HL-60 (cell line): ENCODE data around the gene AQP7.

Source experiments
- DNase-seq, 2 experiments: peaks; one replicate each; pipeline ENCODE4 v3.0.0-alpha.2; 2010 to 2020; ENCODE audit warnings: low read depth in 1 of 2, low spot score in 1 of 2
- H3K27ac ChIP-seq: fragments of 250-450 bp; sonication (Bioruptor Pico); replicated peaks from 2 replicates; pipeline ENCODE4 v1.5.1; 2020; ENCODE audit warnings: mild to moderate bottlenecking, moderate library complexity
- H3K27me3 ChIP-seq: fragments of 250-450 bp; sonication (Bioruptor Pico); 2 replicates; pipeline ENCODE4 v1.5.1; 2021; ENCODE audit warnings: mild to moderate bottlenecking, moderate library complexity; ENCODE audit not compliant: insufficient read depth, poor library complexity, severe bottlenecking
- H3K4me3 ChIP-seq: replicated peaks from 2 replicates; pipeline ENCODE4 v1.5.1; 2011; ENCODE audit warnings: mild to moderate bottlenecking, control low read depth, low read length; ENCODE audit not compliant: insufficient read depth
- GABPA ChIP-seq: IDR thresholded peaks from 2 replicates; pipeline ENCODE4 v1.6.1; 2012; ENCODE audit warnings: low read depth
- POLR2AphosphoS5 ChIP-seq: IDR thresholded peaks from 2 replicates; pipeline ENCODE4 v1.6.1; 2012; ENCODE audit warnings: low read depth
- SPI1 ChIP-seq: IDR thresholded peaks from 2 replicates; pipeline ENCODE4 v1.6.1; 2012; ENCODE audit warnings: low read depth, mild to moderate bottlenecking, borderline replicate concordance
- TF ChIP-seq, protein P1 (sequence below): IDR thresholded peaks from 2 replicates; pipeline ENCODE4 v1.6.1; 2012; ENCODE audit warnings: low read depth; ENCODE audit not compliant: insufficient replicate concordance
- TF ChIP-seq, protein P2 (sequence below): IDR thresholded peaks from one replicate; pipeline ENCODE4 v1.5.1; 2011; ENCODE audit warnings: low read length, control low read depth, inconsistent platforms; ENCODE audit not compliant: insufficient read depth

The AQP7 gene

DNA sequence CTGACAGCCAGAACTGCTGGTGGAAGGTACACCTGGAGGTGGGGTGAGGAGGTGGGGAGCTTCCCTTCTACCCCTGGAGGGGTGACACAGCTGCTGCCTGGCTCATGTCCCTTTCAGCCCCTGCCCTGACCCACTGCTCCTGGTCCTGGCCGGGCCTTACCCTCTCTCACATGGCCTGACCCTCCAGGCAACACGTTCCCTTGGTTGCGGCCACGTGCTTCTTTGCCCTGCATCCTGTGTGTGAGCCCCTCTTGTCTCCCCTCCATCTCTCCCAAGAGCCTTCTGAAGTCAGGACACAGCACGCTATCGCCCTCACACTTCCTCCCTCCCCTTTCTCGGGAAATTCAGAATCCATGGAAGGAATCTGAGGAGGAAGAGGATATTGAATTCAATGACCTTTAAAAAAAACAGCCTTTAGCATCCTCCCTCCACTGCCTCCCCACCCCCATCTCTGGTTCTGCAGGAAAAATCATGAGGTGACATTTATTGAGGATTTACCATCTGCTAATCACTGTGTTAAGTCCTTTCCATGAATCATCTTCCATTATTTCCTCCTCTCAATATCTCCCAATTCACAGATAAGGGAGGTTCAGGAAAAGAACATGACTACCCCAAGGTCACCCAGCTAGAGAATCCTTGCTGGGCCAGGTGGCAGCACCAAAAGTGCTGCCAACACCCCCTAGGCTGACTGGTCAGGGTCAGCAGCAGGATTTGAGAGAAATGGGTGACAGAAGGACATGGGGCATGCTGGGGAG, 36.7 kb upstream of the AQP7 start:
- DNase-seq = no peak
- Histone ChIP-seq H3K27me3 (no peaks in the 10 kb centered on the region), H3K27ac (no peak overlapping the region), H3K4me3 (no peak overlapping the region)
- no peak for TF ChIP-seq SPI1
- TF ChIP-seq, protein P1, sequence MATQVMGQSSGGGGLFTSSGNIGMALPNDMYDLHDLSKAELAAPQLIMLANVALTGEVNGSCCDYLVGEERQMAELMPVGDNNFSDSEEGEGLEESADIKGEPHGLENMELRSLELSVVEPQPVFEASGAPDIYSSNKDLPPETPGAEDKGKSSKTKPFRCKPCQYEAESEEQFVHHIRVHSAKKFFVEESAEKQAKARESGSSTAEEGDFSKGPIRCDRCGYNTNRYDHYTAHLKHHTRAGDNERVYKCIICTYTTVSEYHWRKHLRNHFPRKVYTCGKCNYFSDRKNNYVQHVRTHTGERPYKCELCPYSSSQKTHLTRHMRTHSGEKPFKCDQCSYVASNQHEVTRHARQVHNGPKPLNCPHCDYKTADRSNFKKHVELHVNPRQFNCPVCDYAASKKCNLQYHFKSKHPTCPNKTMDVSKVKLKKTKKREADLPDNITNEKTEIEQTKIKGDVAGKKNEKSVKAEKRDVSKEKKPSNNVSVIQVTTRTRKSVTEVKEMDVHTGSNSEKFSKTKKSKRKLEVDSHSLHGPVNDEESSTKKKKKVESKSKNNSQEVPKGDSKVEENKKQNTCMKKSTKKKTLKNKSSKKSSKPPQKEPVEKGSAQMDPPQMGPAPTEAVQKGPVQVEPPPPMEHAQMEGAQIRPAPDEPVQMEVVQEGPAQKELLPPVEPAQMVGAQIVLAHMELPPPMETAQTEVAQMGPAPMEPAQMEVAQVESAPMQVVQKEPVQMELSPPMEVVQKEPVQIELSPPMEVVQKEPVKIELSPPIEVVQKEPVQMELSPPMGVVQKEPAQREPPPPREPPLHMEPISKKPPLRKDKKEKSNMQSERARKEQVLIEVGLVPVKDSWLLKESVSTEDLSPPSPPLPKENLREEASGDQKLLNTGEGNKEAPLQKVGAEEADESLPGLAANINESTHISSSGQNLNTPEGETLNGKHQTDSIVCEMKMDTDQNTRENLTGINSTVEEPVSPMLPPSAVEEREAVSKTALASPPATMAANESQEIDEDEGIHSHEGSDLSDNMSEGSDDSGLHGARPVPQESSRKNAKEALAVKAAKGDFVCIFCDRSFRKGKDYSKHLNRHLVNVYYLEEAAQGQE = no peak

DNA sequence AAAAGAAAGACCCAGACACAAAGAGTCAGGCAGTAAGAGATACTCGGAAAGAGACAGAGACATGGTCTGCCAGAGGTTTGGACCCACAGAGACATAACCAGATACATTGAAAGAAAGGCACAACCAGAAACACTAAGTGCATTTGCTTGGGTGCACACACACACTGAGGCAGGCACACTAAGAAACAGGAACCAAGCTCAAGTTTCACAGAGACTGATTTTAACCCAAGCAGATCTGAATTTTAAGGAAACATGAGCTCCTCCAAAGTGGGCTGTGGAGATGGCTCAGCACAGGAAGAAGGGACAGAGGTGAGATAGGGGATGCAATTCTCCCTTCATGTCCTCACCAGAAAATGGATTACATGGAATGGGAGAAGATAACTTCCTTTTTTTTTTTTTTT, 35.5 kb upstream of the AQP7 start:
- Histone ChIP-seq H3K27me3 (no peaks in the 10 kb centered on the region), H3K4me3 (no peak overlapping the region), H3K27ac (no peak overlapping the region)
- DNase-seq = no peak
- TF ChIP-seq SPI1 (no peak), GABPA (no peak), POLR2AphosphoS5 (no peak)
- TF ChIP-seq, protein P1 = no peak
- TF ChIP-seq, protein P2, sequence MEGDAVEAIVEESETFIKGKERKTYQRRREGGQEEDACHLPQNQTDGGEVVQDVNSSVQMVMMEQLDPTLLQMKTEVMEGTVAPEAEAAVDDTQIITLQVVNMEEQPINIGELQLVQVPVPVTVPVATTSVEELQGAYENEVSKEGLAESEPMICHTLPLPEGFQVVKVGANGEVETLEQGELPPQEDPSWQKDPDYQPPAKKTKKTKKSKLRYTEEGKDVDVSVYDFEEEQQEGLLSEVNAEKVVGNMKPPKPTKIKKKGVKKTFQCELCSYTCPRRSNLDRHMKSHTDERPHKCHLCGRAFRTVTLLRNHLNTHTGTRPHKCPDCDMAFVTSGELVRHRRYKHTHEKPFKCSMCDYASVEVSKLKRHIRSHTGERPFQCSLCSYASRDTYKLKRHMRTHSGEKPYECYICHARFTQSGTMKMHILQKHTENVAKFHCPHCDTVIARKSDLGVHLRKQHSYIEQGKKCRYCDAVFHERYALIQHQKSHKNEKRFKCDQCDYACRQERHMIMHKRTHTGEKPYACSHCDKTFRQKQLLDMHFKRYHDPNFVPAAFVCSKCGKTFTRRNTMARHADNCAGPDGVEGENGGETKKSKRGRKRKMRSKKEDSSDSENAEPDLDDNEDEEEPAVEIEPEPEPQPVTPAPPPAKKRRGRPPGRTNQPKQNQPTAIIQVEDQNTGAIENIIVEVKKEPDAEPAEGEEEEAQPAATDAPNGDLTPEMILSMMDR = no peak

DNA sequence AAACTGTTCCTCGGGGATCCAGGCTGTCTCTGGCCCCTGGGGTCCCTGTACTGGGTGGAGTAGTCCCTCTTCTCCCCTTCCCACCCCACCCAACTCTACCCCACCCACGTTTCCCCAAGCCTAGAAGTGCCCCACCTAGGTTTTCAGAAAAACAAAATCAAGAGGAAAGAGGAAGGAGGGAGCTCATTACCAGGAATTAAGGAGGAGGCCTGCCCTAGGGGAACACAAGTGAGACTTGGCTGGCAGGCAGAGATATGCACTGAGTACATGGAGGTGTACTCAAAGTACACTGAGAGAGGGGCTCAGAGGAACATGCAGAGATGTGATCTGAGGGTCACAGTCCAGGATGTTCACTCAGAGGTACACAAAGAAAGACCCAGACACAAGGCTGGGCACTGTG, 34.8 kb upstream of the AQP7 start:
- TF ChIP-seq POLR2AphosphoS5 (no peak), SPI1 (no peak), GABPA (no peak)
- TF ChIP-seq, protein P2 = no peak
- TF ChIP-seq, protein P1 = no peak
- no peak overlapping the region for H3K27ac ChIP-seq
- H3K27me3 ChIP-seq = no peaks in the 10 kb centered on the region
- DNase-seq = no peak
- H3K4me3 ChIP-seq = no peak overlapping the region
